Glutamatergic neuron (in vitro differentiated cells): ENCODE results near the gene ASS1. TPM values are rescaled to one million over a fixed set of nuclear protein-coding genes. Genes with fewer than 3 reads are reported as not detected.

Experiments
- DNase-seq: peaks from one replicate; pipeline ENCODE4 v3.0.0; 2022
- H3K27ac Mint-ChIP-seq: one replicate; pipeline ENCODE4 v1.8.0; 2020; ENCODE audit warnings: mild to moderate bottlenecking, mixed read lengths, inconsistent platforms; ENCODE audit not compliant: unreplicated experiment
- H3K27me3 Mint-ChIP-seq: one replicate; pipeline ENCODE4 v1.8.0; 2020; ENCODE audit warnings: mild to moderate bottlenecking, moderate library complexity, mixed read lengths, inconsistent platforms; ENCODE audit not compliant: unreplicated experiment
- H3K36me3 Mint-ChIP-seq: one replicate; pipeline ENCODE4 v1.8.0; 2020; ENCODE audit warnings: mild to moderate bottlenecking, mixed read lengths, inconsistent platforms; ENCODE audit not compliant: unreplicated experiment
- H3K4me1 Mint-ChIP-seq: one replicate; pipeline ENCODE4 v1.8.0; 2020; ENCODE audit warnings: mild to moderate bottlenecking, low read depth, mixed read lengths, inconsistent platforms; ENCODE audit not compliant: unreplicated experiment
- H3K4me3 Mint-ChIP-seq: one replicate; pipeline ENCODE4 v1.8.0; 2020; ENCODE audit warnings: mild to moderate bottlenecking, mixed read lengths, inconsistent platforms; ENCODE audit not compliant: unreplicated experiment
- H3K9me3 Mint-ChIP-seq: one replicate; pipeline ENCODE4 v1.8.0; 2020; ENCODE audit warnings: mild to moderate bottlenecking, moderate library complexity, mixed read lengths, inconsistent platforms; ENCODE audit not compliant: unreplicated experiment
- total RNA-seq: library from RNA; stranded (reverse); fragmentation: NEBNext Ultra II Directional; extraction: Animal tissue kit (Norgen Biotek cat#: 25700); gene quantifications from one replicate; pipeline ENCODE4 v1.2.1, GENCODE V29; 2021; ENCODE audit not compliant: unreplicated experiment
- TF ChIP-seq, protein P1 (sequence below): fragments of 200-600 bp; sonication (generic); IDR thresholded peaks from one replicate; pipeline ENCODE4 v1.5.0; 2021; ENCODE audit not compliant: partially characterized antibody, unreplicated experiment

The ASS1 gene
- total RNA-seq, 1 donor from 2014 or later, result 31.5 TPM

- Mint-ChIP-seq H3K27ac (no peak overlapping the region), H3K9me3 (peaks cover 4% of the 10 kb centered on the region), H3K36me3 (no peaks in the 10 kb centered on the region), H3K27me3 (peaks cover 1% of the 10 kb centered on the region), H3K4me1 (peaks cover 11% of the 10 kb centered on the region), H3K4me3 (no peak overlapping the region)
- DNase-seq, result no peak
- TF ChIP-seq, protein P1, sequence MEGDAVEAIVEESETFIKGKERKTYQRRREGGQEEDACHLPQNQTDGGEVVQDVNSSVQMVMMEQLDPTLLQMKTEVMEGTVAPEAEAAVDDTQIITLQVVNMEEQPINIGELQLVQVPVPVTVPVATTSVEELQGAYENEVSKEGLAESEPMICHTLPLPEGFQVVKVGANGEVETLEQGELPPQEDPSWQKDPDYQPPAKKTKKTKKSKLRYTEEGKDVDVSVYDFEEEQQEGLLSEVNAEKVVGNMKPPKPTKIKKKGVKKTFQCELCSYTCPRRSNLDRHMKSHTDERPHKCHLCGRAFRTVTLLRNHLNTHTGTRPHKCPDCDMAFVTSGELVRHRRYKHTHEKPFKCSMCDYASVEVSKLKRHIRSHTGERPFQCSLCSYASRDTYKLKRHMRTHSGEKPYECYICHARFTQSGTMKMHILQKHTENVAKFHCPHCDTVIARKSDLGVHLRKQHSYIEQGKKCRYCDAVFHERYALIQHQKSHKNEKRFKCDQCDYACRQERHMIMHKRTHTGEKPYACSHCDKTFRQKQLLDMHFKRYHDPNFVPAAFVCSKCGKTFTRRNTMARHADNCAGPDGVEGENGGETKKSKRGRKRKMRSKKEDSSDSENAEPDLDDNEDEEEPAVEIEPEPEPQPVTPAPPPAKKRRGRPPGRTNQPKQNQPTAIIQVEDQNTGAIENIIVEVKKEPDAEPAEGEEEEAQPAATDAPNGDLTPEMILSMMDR, result no peak
Observed at GRCh38 chr9:130488621-130489330, 44.0 kb downstream of the ASS1 start.

GRCh38 chr9:130490981-130491380, 46.2 kb downstream of the ASS1 start:
- Mint-ChIP-seq H3K27me3 (peaks cover 1% of the 10 kb centered on the region), H3K36me3 (peaks cover 8% of the 10 kb centered on the region), H3K27ac (no peak overlapping the region), H3K4me3 (no peak overlapping the region), H3K4me1 (peaks cover 6% of the 10 kb centered on the region), H3K9me3 (peaks cover 4% of the 10 kb centered on the region)
- no peak for DNase-seq
- TF ChIP-seq, protein P1, result no peak

DNA sequence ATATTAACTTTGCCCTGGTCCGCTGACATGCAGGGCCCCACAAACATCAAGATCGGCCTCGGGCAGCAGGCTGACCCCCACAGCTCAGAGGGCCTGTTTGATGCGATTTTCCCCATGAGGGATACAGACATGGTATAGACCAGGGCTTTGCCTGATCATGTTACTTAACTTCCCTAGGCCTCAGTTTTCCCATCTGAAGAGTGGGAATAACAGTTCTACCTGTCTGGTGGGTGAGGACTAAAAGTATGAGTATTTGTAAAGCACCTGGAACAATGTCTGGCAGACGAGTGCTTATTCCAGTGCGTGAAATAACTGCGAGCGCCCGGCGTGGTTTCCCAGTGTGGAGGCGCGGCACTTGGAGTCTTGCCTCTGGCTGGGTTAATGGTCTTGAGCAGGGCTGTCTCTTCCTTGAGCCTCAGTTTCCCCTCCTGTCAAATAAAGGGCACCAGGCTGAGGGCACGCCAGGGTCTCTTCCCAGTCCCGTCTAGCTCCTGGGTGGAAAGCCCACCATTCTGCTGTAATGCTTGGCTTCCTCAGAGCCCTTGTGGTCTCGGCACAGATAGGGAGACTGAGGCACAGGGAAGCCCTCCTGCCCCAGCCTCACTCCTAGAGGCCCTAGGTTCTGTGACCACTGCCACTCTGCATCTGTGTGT, 47.2 kb downstream of the ASS1 start:
- no peak overlapping the region for H3K4me3 Mint-ChIP-seq
- DNase-seq, result no peak
- peaks cover 1% of the 10 kb centered on the region for H3K27me3 Mint-ChIP-seq
- TF ChIP-seq, protein P1, result no peak
- peaks cover 7% of the 10 kb centered on the region for H3K4me1 Mint-ChIP-seq
- peaks cover 4% of the 10 kb centered on the region for H3K9me3 Mint-ChIP-seq
- no peak overlapping the region for H3K27ac Mint-ChIP-seq
- H3K36me3 Mint-ChIP-seq, result peaks cover 8% of the 10 kb centered on the region

DNA sequence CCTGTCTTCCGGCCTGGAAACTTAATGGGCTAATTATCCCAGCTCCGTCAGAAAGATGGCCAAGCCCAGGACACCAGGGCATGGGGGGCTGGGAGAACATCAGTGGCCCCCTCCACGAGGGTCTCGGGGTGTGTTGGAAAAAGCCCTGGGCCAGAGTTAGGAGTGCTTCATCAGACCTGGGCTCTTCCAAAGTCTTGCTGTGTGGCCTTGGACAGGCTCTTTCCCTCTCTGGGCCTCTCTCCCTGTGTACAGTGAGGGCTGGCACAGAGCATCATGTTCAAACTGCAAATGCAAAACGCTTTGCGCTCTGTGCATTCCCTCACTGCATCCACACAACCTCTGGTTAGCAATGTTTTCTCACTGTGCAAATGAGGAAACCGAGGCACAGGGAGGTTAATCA, 48.3 kb downstream of the ASS1 start:
- Mint-ChIP-seq H3K9me3 (peaks cover 4% of the 10 kb centered on the region), H3K27me3 (peaks cover 1% of the 10 kb centered on the region), H3K27ac (no peak overlapping the region), H3K4me3 (no peak overlapping the region), H3K4me1 (peaks cover 13% of the 10 kb centered on the region), H3K36me3 (peaks cover 8% of the 10 kb centered on the region)
- TF ChIP-seq, protein P1, result no peak
- DNase-seq, result no peak

DNA sequence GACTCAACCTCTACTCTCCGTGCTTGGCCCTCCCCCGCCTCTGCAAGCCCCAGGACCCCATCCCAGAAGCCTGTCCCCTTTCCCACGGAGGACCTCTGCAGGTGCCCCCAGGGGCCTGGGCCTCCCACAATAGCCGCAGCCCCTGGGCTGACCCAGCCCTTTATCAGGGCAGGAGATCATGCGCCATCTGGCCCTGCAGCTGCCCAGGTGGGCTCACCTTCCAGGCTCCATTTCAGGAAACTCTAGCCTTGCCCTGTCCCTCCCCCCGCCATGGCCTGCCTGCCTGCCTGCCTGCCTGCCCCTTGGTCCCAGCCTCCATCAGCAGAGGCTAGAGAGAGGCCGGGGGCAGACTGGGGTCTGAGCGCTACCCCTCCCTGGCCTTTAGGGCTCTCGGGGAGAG, 48.7 kb downstream of the ASS1 start:
- Mint-ChIP-seq H3K4me1 (peaks cover 10% of the 10 kb centered on the region), H3K27ac (no peak overlapping the region), H3K27me3 (peaks cover 1% of the 10 kb centered on the region), H3K9me3 (peaks cover 4% of the 10 kb centered on the region), H3K36me3 (peaks cover 8% of the 10 kb centered on the region), H3K4me3 (no peak overlapping the region)
- DNase-seq, result no peak
- TF ChIP-seq, protein P1, result no peak
